GM12801 (cell line): ENCODE data around the gene ATP11A.

Source experiments
- CTCF ChIP-seq: IDR thresholded peaks from one replicate; pipeline ENCODE4 v1.5.1; 2011; ENCODE audit warnings: control low read depth; ENCODE audit not compliant: insufficient read length; ENCODE audit errors: extremely low read depth

Gene ATP11A

DNA sequence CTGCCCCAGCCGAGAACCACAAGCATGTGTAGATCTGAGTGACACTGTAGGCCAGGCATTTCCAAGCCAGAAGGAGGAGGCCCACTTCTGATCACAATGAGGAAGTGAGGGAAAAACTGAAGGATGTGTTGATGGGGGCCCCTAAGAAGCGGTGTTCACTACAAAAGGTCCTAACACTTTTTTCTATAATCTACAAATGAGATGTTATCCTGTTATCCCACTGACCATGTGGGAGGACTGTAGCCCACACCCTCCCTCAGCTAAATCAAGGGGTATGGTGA lies 180.2 kb downstream of the ATP11A start:
- TF ChIP-seq CTCF = no peak

DNA sequence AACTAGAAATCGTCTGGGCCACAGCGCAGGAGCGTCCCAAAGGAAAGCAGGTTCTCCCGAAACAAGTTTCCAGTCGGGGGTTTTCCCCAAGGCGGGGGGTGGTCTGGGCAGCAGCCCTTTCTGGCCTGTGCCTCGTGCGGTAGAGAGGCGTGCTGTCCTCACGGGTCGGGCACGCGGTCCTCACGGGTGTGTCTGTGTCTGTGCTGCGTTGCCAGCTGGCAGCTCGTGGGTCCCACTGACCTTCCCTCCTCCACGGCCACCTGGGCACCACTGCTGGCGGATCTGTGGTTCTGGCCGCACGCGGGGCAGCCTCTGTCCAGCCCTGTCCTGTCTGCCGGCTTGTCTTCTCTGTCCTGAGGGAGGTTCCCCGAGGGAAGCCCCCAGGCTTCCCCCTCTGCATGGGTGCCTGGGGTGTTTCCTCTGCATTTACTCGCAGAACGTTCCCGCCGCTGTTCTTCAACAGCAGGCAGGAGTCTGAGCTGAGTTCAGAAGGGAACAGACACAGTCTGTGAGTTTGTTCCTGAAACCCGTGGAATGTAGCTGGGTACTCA lies 181.0 kb downstream of the ATP11A start:
- TF ChIP-seq CTCF = no peak

GRCh38 chr13:112871742-112872141 lies 181.9 kb downstream of the ATP11A start:
- no peak for TF ChIP-seq CTCF

- TF ChIP-seq CTCF = peak; percentile 57
Observed at GRCh38 chr13:112873851-112874750, 184.3 kb downstream of the ATP11A start.

DNA sequence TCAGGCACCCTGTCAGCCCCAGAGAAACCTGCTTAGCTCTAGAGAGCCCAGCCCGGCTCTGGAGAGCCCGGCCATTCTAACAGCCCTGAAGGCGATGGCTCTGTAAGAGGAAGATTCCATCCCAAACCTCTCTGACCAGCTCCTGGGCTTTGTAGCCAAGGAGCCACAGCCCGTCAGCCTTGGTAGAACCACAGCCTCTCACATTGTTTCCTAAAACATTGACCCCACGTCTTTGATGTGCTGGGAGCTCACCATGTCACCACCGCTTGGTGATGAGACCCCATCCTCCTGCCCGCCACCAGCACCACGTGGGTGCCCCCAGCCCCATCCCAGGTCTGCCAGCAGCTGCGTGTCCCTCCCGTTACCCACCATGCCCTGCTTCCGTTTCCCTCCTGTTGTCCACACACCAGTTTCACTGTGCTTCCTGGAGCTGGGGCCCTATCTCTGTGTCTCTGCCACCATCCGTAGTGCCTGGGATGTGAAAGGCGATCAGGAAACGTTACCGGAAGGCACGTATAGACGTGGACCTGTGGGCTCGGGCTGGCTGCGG lies 185.0 kb downstream of the ATP11A start:
- TF ChIP-seq CTCF = no peak

- TF ChIP-seq CTCF = no peak
Observed at GRCh38 chr13:112875627-112876026, 185.8 kb downstream of the ATP11A start.

- no peak for TF ChIP-seq CTCF
Observed at GRCh38 chr13:112876305-112877000, 186.6 kb downstream of the ATP11A start.
